GM10847 (cell line): Measurements from ENCODE around the gene DNAH11.

ENCODE experiments used
- POLR2A ChIP-seq: IDR thresholded peaks from 2 replicates; pipeline ENCODE4 v1.6.1; 2011; ENCODE audit not compliant: insufficient read length; ENCODE audit errors: extremely low read depth

Gene DNAH11

DNA sequence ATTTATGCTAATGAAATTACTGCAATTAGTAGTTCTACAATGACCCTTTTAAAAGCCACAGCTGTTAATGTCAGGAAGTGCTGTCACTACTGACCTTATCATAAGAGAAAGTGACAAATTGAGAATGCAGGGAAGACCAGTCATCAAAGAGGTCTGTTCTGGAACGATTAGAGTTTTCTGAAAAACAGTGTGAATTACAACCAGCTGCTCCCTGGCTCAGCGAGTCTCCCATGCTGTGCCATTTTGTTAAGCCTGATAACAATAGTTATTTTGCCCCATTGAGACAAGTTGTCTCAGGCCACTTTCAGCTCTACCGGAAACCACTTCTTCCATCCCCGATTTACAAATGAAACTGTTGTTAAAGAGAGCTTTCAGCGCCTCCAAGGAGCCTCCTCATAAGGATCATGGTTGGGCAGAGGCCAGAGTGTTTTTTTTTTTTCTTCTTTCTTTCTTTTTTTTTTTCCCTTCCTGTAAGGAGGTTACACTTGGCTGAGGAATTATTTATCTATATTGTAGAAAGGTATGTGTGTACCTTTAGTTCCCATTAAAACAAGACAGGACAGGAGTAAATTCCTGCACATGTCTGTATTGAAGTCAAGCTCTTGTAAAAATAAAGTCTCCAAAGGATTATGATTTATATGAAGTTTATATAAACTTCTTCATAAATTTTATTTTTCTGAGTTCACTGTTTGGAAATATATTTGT lies 229.2 kb downstream of the DNAH11 start:
- TF ChIP-seq POLR2A: no peak

DNA sequence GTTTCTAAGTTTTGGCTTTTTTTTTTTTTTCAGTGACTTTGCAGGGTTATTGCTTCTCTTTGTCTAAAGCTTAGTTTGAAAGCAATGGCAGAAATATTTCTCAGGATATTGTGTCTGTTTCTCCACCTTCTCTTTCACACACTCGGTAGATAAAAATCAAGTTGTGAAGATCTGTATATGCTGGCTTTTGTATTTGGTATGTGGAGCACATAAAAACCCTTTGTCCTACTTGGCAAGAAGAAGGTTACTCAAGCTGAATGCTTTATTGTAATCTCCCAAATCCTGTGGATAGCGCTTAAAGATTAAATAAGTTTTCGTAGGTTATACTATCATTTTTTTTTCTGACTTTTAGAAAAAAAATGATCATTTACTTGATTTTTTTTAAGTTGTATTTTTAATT lies 230.5 kb downstream of the DNAH11 start:
- TF ChIP-seq POLR2A: no peak

DNA sequence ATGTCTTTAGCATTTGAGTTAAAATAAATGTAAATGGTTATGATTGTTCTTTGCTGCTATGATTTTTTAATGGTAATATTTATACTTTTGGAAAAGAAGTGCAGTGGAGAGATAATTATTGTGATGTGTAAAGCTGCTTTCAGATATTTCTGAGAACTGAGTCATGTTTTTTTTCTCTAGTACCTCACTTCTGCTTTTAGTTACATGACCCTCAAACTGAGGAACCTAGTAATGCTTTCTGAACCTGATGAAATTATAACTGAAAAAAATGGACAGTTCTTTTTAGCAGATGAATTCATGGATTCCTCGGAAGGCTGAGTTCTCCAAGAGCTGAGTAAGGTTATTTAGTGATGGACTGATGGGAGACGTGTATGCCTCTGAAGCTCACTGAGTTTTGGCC lies 235.1 kb downstream of the DNAH11 start:
- TF ChIP-seq POLR2A: no peak

DNA sequence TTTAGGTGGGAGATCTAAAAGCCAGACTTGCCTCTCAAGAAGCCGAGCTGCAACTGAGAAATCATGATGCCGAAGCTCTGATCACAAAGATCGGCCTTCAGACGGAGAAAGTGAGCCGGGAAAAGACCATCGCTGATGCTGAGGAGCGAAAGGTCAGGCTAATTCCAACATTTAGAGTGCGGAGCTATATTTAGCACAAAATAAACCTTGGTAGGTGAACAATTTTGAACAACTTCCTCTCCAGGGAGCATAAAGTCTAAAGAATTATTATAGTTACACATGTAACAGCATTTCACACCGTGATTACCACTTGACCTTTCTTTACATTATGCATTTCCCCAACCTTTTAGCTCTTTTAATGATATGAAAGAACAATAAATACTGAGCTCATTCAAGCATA lies 236.1 kb downstream of the DNAH11 start:
- TF ChIP-seq POLR2A: no peak

DNA sequence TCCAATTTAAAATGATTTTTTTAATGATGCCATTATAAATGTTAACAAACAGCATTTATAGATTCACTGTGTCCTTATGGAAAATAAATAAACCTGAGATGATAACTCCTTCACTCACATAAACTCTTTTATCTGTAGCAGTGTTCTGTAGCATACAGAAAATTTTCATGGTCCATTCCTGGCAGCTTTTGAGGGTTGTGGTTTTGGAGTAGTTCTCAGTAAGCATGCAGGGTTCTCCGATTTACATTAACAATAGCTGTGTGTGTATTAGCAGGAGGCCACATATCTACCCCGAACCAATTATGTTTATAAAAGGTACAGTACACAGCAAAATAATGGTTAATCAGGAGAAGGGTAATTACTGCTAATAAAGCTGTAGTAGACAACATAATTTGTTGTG lies 240.2 kb downstream of the DNAH11 start:
- TF ChIP-seq POLR2A: no peak

DNA sequence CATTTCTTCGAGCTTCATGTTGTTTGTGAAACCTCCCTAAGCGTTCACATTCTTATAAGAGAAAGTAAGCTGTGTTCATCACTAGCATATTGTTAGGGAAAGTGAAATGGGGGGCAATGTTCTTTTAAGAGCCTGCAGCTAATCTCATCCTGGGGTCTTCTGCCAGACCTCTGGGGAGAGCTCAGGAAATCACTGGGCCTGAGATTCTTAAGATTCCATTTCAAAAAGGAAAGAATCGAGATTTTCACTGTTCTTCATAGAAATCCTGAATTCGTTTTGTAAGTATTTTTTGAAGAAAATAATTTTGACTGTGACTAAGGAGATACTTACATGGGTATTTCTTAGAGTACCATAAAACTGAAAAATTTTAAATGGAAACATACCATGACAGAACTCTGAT lies 242.2 kb downstream of the DNAH11 start:
- TF ChIP-seq POLR2A: no peak

DNA sequence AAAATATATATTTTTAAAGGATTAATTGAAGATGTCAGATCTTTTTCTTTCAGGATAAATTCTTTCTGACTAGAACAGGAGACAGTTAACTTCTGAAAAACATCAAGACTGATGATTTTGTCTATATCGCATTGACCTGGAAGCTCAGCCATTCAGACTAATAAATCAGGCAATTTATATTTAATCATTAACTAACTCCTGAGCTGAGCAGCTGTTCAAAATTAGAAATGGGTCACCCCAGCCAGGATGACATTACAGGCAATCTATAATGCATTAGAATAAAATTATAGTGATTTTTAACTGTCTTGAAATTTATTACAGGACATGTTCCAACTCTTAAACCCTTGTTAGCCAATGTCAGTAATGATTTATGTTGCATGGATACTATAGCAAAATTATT lies 263.0 kb downstream of the DNAH11 start:
- TF ChIP-seq POLR2A: no peak

DNA sequence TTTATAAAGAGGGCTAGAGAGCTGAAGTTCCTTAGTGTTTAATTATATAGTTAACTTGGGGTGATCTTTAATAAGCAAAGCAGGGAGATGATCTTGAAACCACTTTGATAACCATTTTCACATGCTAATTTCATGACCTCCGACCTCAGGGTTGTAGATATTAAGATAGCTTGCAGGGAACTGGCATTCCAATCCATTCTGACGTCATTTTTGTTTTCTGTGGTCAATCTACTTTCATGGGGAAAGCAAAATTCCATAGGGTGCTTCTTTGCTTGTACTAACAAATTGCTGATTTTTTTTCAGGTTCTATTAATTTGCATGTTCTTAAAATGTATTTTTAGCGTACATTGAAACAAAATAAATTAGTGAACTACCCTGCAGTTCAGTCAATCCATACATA lies 263.5 kb downstream of the DNAH11 start:
- no peak for TF ChIP-seq POLR2A

DNA sequence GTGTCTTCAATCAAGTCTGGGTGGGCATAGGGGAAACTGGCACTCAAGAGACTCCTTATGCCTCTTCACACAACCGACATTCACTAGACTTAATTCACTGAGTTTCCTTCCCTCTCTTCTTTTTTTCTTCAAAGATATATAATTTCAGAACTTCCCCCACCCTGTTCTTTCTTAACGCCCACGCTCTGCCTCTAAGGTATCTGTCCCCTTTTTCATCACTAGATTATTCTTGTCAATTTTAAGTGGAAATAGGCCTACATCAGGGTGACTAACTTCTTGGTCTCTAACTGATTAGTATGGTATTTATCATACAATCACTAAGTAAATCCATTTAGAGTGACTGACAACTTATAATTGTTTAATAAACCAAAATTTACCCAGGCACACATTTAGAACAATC lies 276.2 kb downstream of the DNAH11 start:
- TF ChIP-seq POLR2A: no peak

DNA sequence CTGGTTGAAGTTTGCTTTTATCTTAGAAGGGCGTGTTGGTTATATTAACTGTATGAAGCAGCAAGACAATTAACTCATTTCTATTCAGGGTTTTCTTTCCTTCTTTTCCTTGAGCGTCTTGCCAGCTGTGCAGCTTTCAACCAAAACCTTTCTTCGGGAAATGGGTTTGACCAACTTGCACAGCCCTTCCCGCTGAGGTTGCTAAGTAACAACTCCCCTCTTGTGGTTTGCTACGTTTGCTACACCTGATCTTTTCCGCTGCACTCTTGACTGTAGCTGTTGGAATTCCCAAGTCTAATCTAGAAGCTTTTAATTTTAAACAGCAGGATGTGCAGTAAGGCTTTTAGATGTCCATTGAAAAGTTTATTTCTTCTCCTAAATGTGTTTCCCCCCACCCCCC lies 286.0 kb downstream of the DNAH11 start:
- no peak for TF ChIP-seq POLR2A

DNA sequence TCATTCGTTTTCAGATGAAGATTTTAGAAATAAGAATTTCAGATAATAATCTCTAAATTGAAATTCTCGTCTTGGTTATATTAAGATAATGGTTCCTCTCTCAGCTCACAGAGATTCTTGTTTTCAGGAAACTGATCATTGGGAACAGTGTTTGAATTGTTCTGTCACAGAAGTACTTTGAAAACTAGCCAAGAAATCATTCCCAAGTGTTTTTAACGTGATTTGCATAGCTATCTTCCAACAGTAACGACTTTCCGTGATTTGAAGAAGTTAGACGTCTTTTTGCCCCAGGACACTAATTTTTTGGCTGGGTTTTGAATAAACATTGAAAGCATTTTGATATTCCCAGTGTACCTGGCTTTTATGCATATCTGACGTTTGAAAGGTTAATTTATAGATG lies 286.9 kb downstream of the DNAH11 start:
- no peak for TF ChIP-seq POLR2A

DNA sequence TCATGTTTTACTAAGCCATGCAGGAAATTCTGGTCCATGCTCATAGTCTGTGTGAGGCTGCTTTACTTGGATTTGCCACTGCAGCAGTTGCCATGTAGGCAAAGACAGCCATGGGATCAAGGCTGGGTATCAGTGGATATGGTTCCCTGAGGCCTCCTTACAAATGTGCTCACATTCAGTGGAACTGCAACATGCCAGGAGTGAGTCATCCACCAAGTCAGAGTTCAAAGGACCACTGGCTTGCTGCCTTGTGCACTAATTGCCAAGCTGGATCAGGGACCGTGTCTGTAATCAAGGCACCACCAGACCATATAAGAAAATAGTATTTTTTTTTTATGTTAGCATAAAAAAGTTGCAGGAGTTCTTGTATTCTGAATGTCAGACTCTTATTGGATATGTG lies 301.9 kb downstream of the DNAH11 start:
- TF ChIP-seq POLR2A: no peak

DNA sequence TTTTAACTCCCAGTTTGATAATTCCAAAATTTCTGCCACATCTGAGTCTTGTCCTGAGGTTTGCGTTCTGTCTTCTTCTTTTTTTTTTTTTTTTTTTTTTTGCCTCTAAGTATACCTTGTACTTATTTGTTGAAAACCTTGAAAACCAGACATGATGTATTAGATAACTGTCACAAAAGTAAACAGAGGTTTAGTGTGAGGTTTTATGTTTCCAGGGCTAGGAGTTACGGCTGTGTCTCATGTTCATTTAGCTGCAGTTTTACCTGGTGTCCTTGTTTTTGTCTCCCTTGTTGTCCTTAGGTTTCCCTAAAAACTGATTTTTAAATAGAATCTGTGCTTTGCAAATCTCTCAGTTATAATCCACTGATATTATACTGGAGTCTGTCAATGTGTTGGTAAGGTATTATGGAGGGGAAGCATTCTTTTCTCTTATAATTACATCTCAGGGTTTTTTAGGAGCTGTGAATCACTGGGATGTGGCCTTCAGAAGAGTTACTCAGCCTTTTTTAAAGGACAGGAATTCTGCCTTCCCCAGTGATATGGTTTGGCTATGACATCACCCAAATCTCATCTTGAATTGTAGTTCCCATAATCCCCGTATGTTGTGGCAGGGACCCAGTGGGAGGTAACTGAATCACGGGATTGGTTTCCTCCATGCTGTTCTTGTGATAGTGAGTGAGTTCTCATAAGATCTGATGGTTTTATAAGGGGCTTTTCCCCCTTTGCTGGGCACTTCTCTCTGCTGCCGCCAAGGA lies 307.9 kb downstream of the DNAH11 start:
- TF ChIP-seq POLR2A: no peak

DNA sequence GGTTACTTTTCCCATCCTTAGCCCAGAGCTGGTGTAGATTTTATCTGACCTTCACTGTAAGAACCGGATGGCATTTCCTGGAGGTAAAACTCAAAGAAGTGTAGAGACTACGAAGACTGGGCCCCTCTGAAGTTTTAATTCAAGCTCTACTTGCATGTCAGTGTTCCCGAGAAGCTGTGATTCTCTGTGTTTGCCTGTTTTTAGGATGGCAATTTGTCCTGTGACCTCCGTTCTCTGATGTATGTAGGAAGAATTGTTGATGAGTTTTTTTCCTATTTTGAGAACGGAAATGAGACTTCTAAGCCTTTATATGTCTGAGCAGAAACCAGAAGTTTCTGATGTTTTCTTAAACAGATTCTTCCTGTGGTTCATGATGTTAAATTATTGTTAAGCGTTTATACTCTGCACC lies 308.7 kb downstream of the DNAH11 start:
- TF ChIP-seq POLR2A: no peak

DNA sequence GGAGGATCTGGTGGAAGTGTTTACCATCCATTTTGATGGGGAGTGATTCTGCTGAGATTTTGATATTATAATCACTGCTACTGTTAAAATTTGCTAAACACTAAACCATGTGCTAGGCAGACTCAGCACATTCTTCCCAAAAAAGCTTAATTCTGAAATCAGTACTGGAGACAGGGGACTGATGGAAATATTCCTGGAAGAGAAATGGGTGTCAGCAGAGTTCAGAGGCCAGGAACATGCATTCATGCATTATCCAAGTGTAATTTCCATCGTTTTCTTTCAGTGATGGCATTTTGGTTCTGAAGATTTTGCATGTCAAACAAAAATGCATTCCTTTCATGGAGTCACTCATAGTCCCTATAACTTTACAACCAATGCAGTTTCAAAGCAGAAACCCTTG lies 323.9 kb downstream of the DNAH11 start:
- no peak for TF ChIP-seq POLR2A

DNA sequence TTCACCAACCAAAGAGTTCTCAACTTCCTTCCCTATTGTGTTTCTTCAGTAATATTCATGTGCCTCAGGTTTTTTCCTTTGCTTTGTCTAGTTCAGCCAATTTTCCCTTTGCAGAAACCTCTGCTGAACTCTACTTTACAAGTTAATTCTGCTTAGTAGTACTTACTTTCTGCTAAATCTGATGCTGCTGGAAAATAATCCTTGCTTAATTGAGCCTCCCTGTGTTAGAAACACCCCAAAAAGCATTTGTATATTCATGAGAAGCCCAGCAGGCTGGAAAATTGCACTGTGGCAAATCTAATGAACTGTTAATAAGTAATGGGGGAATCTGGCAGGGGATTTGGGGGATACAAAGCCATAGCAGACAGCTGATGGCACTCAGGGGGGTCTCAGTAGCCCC lies 324.4 kb downstream of the DNAH11 start:
- TF ChIP-seq POLR2A: no peak

DNA sequence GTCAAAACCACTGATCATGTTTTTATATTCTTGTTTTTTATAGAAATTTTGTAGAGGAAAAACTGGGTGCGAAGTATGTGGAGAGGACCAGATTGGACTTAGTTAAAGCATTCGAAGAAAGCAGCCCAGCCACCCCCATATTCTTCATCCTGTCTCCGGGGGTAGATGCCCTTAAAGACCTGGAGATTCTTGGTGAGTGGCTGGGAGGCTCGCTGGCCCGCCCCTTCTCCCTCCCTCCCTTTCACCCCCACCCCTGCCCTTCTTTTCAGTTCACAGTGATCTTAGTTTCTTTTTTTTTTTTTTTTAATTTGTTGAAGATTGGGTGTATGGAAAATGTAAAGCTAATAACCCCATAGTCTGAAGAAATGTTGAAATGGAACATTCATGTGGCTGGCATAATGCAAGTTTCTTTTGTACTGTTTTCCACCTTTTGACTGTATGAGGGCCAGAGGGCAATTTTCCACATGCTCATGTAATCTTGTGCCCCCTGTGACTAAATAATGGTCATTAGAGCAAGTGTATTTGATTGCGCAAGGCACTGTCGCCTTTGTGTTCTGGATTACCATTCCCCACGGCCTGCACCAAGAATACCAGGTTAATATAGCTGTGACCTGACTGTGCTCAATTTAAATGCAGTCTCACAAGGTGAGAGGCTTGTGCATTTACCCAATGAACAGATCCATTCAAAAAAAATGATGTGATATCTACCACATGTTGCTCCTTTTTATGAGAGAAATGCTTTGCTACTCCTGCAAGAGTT lies 325.2 kb downstream of the DNAH11 start:
- no peak for TF ChIP-seq POLR2A

DNA sequence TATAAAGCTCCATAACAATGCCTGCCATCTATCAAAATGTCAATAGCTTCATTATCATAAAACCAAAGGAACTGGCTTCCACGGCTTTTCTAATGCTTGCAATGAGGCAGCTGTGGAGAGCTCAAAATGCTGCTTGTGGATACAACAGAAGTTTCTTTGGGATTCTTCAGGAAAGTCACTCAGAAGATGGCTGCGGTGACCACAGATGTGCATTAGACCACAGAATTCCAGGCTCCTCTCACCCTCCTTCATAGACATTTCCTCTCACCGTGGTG lies 325.7 kb downstream of the DNAH11 start:
- TF ChIP-seq POLR2A: no peak
